Large intestine (tissue), 3 donors: ENCODE measurements around the gene IKZF3. TPM values are rescaled to one million over a fixed set of nuclear protein-coding genes. Genes with fewer than 3 reads are reported as not detected.
A peak's percentile ranks its signal among the peaks of the same experiment; 100 is the strongest.

Experiments used
- DNase-seq, 2 donors: peaks; one replicate each; pipeline versions ENCODE4 v3.0.0 to v3.0.0-alpha.2; 2013
- H3K27ac ChIP-seq: one replicate; pipeline ENCODE4 v1.5.1; 2013; ENCODE audit warnings: low read length
- H3K27me3 ChIP-seq: 2 replicates; pipeline ENCODE4 v1.6.1; 2013; ENCODE audit warnings: low read length; ENCODE audit not compliant: control insufficient read depth, insufficient read depth
- H3K36me3 ChIP-seq: 2 replicates; pipeline ENCODE4 v1.6.1; 2013; ENCODE audit warnings: low read length; ENCODE audit not compliant: control insufficient read depth, insufficient read depth
- H3K4me1 ChIP-seq: one replicate; pipeline ENCODE4 v1.6.1; 2013; ENCODE audit warnings: low read length; ENCODE audit not compliant: control insufficient read depth, insufficient read depth
- H3K4me3 ChIP-seq: one replicate; pipeline ENCODE4 v1.5.1; 2013; ENCODE audit warnings: low read length
- H3K9me3 ChIP-seq: one replicate; pipeline ENCODE4 v1.6.1; 2013; ENCODE audit warnings: mild to moderate bottlenecking, low read depth, low read length, moderate library complexity; ENCODE audit not compliant: control insufficient read depth
- WGBS: methylation state at CpG from one replicate; pipeline ENCODE4 v1.1.5; 2013; ENCODE audit warnings: low lambda C conversion rate; ENCODE audit not compliant: insufficient coverage; 5-methylcytosine and 5-hydroxymethylcytosine counted together
- polyA plus RNA-seq: library from polyadenylated mRNA; unstranded; fragments of 120-200 nt; gene quantifications from one replicate; pipeline ENCODE4 v1.2.1, GENCODE V29; 2013

Gene IKZF3
- polyA plus RNA-seq, 1 donor = 2.4 TPM

DNA sequence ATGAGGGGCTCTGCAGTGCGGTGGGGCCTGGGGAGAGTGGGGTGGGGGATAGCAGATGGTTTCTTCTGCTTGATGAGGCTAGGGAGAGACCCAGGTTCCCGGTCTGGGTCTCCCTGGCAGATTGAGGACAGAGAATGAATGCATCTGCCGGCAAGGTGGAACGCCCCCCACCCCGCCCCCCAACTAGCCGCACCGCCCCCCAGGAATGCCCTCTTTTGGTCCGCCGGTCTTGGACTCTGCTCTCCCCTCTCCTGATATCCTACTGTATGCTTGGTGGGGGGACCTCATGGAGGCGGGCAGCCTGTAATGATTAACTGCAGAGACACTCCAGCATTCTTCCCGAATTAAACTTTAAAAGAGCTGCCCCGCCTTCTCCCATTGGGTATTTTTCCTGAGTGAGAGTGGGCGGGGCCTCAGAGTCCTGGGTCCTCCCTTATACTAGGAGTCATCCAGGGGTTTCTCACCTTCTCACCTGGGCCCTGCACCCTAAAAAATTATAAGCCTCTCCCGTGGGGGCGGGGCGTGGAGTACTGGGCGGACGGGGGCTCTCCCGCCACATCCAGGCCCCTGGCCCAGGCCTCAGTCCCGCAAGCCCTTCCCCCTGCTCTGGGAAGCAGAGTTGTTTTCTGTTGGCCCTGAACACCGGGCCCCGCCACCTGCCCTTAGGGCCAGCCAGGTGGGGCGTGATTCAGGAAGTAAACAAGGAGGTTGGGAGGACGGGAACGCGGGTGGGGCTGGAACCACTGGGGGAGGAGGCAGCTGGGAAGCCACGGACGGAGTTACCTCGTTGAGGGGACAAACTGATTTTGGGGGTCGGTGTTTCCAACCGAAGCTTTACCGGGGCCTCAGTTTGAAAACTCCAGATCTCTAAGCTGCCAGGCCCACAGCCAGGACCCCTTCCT is 124.9 kb downstream of the IKZF3 start:
- peak; percentile 93 to 97 for DNase-seq
- H3K27ac ChIP-seq = peak overlapping the region; percentile 97
- H3K9me3 ChIP-seq = no peaks in the 10 kb centered on the region
- no CpG with 5 or more reads among the region's 32 CpGs for WGBS
- H3K36me3 ChIP-seq = peaks cover 21% of the 10 kb centered on the region
- peaks cover 19% of the 10 kb centered on the region for H3K27me3 ChIP-seq
- peaks cover 28% of the 10 kb centered on the region for H3K4me1 ChIP-seq
- peak overlapping the region; percentile 80 for H3K4me3 ChIP-seq

DNA sequence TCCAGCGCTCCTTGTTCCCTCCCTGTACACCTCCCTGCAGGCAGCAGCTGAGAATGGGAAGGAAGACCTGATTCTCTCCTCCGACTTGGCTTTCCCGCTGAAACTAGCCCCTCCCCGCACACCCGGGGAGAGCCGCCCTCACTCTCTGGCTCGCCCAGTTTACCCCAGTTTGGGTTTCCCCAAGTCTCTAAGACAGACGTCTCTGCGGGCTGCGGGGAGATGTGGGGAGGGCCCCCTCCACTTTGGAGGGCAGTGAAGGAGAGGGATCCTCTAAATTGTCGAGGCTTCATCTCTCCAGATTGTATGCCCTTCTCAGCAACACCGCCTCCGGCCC is 125.6 kb downstream of the IKZF3 start:
- Histone ChIP-seq H3K27me3 (peaks cover 19% of the 10 kb centered on the region), H3K36me3 (peaks cover 14% of the 10 kb centered on the region), H3K9me3 (no peaks in the 10 kb centered on the region), H3K4me1 (peaks cover 28% of the 10 kb centered on the region), H3K4me3 (peak overlapping the region; percentile 80), H3K27ac (peak overlapping the region; percentile 97)
- peak; percentile 45 to 73 for DNase-seq
- 0% methylated on average over 1 of the region's 13 CpGs for WGBS

DNA sequence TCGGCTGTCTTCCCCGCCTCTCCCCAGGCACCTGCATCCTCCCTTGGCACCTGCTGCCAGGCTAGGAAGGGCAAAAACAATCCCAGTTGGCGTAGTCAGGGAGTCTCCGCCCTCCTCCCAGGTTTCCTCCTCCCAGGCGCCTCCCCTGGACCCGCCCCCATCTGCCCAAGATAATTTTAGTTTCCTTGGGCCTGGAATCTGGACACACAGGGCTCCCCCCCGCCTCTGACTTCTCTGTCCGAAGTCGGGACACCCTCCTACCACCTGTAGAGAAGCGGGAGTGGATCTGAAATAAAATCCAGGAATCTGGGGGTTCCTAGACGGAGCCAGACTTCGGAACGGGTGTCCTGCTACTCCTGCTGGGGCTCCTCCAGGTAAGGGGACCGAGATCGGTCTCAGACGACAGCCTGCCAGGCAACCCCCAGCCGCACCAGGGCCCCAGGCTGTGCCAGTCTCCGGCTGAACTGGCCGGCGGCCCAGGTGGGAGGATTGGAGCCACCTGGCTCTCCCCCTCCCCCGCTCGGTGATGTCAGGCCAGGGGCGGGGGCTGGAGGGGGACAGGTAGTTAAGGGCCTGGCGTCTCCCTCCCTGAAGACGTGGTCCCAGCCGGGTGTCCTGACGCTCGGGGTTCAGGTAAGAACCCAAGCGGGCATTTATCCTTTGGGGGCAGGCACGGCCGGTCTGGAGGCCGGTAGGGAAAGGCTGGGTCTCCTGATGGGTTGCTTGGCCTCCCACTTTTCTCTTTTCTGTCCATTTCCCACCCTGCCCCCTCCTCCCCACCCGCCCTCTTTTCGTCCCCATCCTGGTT is 126.1 kb downstream of the IKZF3 start, which contains the start of gene GRB7:
GRB7 (plus strand) TSS at position 179 of the 808 bp plus-strand sequence. CDS start 4,364 bp downstream, outside the sequence.
- H3K9me3 ChIP-seq = no peaks in the 10 kb centered on the region
- H3K36me3 ChIP-seq = peaks cover 8% of the 10 kb centered on the region
- peaks cover 28% of the 10 kb centered on the region for H3K4me1 ChIP-seq
- H3K27me3 ChIP-seq = peaks cover 19% of the 10 kb centered on the region
- peak within 1 kb of the TSS; percentile 97 for H3K27ac ChIP-seq
- peak; percentile 81 to 93 for DNase-seq
- H3K4me3 ChIP-seq = peak within 1 kb of the TSS; percentile 80
- no CpG with 5 or more reads among the region's 34 CpGs for WGBS

DNA sequence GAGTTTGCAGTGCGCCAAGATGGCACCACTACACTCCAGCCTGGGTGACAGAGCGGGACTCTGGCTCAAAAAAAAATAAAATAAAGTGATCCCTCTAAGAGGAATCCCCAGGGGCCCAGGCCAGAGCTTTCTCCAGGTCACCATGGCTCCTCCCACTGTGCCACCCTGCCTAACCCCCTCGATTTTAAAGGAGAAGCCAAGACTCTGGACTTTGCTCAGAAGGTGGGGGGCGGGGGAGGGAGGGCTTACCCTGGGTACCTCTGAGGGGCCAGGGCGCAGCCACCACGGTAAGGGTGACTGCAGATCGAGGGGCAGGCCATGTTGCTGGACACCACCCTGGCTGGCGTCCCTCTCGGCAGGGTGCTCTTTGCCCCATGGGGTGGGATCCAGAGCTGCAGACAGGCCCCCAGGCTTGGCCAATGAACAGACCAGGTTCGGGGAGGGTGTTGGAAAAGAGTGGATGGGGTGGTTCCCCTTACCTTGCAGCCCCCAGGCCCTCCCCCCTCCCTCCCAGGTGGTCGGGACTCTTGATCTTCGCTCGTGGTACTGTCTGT is 126.8 kb downstream of the IKZF3 start:
- no peaks in the 10 kb centered on the region for H3K9me3 ChIP-seq
- H3K36me3 ChIP-seq = peaks cover 2% of the 10 kb centered on the region
- peak; percentile 84 to 94 for DNase-seq
- H3K4me3 ChIP-seq = peak overlapping the region; percentile 80
- WGBS = no CpG with 5 or more reads among the region's 13 CpGs
- peaks cover 28% of the 10 kb centered on the region for H3K4me1 ChIP-seq
- peak overlapping the region; percentile 97 for H3K27ac ChIP-seq
- H3K27me3 ChIP-seq = peaks cover 19% of the 10 kb centered on the region

DNA sequence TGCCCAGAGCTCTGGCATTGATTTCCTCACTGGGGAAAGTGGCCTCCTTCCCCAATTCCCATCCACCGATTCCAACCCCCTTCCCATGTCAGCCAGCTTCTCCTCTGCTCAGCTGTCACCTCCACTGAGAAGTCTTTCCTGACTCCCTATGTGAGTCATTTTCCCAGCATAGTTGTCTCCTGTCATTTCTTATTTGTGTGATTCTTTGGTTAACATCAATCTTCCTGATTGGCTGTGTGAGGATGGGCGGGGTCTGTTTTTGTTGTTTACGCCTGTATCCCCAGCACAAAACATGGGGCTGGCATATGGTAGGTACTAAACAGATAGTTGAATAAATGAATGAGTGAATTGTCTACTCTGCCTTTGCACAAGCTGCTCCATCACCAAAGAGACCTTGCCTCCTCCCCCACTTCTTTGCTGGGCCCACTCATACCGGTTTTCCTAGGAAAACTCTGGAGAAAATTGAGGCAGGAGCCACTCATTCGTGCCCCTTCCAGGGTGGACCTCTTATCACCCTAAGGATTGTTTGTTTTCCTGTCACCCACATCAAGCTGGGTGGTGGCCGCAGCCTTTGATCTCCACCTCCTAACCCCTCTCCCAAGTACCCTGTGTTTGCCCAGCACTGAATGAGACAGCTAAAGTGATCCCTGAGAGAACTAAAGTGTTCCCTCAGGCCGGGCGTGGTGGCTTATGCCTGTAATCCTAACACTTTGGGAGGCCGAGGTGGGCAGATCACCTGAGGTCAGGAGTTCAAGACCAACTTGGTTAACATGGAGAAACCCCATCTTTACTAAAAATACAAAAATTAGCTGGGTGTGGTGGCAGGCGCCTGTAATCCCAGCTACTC is 127.6 kb downstream of the IKZF3 start:
- peaks cover 19% of the 10 kb centered on the region for H3K27me3 ChIP-seq
- no CpG with 5 or more reads among the region's 10 CpGs for WGBS
- DNase-seq = no peak
- peak overlapping the region; percentile 97 for H3K27ac ChIP-seq
- no peaks in the 10 kb centered on the region for H3K36me3 ChIP-seq
- no peaks in the 10 kb centered on the region for H3K9me3 ChIP-seq
- H3K4me1 ChIP-seq = peaks cover 27% of the 10 kb centered on the region
- peak overlapping the region; percentile 80 for H3K4me3 ChIP-seq

DNA sequence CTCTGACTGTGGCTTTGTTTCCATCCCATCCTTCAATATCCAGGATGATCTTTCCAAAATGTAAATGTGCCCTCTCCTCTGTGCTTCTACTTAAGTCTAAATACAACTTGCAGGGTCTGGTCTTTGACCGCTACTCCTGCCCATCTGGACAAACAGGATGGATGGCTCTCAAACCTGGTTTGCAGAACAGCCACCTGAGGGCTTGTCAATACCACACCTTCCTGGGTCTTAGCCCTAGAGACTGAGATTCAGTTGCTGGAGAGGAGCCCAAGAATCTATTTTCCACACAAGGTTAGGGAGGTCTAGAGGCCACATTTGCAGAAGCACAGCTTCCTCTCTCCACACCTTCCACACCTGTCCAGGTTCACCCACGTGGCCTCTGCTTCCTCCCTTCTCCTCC is 128.2 kb downstream of the IKZF3 start:
- peaks cover 16% of the 10 kb centered on the region for H3K27me3 ChIP-seq
- WGBS = no CpG with 5 or more reads among the region's 2 CpGs
- H3K4me1 ChIP-seq = peaks cover 21% of the 10 kb centered on the region
- H3K4me3 ChIP-seq = no peak overlapping the region
- no peak for DNase-seq
- H3K9me3 ChIP-seq = no peaks in the 10 kb centered on the region
- no peaks in the 10 kb centered on the region for H3K36me3 ChIP-seq
- H3K27ac ChIP-seq = peak overlapping the region; percentile 97

DNA sequence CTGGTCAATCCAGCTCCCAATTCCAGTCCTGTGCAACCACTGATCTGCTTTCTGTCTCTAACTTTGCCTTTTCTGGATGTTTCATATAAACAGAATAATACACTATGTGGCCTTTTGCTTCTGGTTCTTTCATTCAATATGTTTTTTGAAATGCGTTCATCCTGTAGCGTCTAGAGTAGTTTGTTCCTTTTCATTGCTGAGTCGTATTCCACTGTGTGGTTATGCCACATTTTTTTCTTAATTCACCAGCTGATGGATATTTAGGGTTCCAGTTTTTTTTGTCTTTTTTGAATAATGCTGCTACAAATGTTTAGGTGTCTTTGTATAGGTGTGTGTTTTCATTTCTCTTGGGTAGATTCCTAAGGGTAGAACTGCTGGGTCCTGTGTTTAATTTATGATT is 131.5 kb downstream of the IKZF3 start:
- WGBS = 95% methylated on average over 3 of the region's 3 CpGs
- no peak overlapping the region for H3K4me3 ChIP-seq
- H3K27ac ChIP-seq = no peak overlapping the region
- no peak for DNase-seq
- H3K9me3 ChIP-seq = no peaks in the 10 kb centered on the region
- H3K27me3 ChIP-seq = peaks cover 3% of the 10 kb centered on the region
- H3K36me3 ChIP-seq = peaks cover 17% of the 10 kb centered on the region
- H3K4me1 ChIP-seq = peaks cover 25% of the 10 kb centered on the region

DNA sequence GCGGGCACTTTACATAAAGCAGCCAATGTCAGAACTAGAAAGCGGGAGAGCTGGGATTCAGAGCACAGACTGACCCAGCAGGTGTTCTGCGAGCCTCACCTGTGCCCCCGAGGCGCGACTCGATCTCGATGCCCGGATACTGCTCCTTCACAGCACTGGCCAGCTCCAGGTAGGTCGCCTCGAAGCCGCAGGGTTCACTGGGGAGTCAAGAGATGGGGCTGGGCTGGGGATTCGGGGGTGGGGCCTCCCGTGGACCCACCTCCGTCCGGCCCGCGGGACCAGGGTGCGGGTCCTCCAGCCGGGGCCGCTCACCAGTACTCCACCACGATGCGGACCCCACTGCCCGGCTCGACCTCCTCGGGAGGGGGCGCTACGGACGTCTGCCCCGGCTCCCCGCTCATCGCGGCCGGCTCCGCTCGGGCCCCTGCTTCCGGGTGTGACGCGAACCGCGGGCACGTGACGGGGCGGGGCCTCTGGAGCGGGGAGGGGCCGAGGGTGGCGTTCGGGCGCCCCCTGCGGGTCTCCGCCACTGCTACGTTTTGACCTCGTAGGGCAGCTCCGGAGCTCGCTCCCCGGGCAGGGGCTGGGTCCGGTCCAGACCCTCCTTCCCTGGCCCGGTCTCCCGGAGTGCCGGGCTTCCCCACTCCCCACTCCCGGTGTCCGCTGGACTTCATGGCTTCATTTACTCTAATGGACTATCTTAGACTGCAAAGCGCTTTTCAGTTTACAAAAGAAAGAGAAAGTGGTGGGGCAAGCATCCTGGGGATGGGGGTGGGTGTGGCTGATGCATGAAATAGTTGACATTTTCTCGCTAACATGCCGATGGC is 133.8 kb downstream of the IKZF3 start, which contains the start of gene MIEN1:
MIEN1 (minus strand) TSS at position 438 of the 827 bp plus-strand sequence; CDS start at position 401, 37 bp downstream.
- peak; percentile 84 to 87 for DNase-seq
- Histone ChIP-seq H3K27me3 (no peaks in the 10 kb centered on the region), H3K27ac (peak within 1 kb of the TSS; percentile 74), H3K36me3 (peaks cover 40% of the 10 kb centered on the region), H3K4me1 (peaks cover 7% of the 10 kb centered on the region), H3K4me3 (peak within 1 kb of the TSS; percentile 76), H3K9me3 (no peaks in the 10 kb centered on the region)
- 40% methylated on average over 1 of the region's 65 CpGs for WGBS

DNA sequence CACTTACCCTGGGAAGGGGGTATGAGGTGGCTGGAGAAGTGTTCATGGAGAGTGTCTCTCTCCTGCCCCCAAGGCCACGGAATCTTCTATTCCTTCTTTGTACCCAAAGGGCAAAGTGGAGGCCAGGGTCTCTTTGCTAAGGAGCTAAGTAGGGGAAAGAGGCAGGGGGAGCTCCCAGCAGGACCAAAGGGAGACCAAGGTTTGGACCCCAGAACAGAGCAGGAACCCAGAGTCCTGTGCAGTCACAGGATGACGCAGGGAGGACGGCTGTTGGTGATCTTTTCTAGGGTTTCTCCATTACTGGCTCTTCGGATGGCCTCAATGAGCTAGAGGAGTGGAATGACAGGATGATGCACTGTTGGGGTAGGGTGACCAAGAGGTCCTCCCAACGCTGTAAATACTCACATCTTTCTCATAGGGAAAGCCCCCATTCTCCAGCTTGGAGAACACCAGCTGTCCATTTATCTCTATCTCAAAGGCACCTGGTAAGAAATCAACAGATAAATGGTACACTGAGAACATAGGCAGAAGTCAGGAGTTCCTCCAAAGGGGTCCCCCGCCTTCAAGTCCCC is 134.7 kb downstream of the IKZF3 start:
- Histone ChIP-seq H3K27ac (peak overlapping the region; percentile 74), H3K27me3 (no peaks in the 10 kb centered on the region), H3K4me1 (peaks cover 7% of the 10 kb centered on the region), H3K9me3 (no peaks in the 10 kb centered on the region), H3K4me3 (peak overlapping the region; percentile 76), H3K36me3 (peaks cover 49% of the 10 kb centered on the region)
- no peak for DNase-seq
- no CpG with 5 or more reads among the region's 6 CpGs for whole genome bisulfite sequencing
